Psoas muscle (tissue), 8 donors: Measurements from ENCODE around the gene PDGFC. TPM values are rescaled to one million over a fixed set of nuclear protein-coding genes. Genes with fewer than 3 reads are reported as not detected.

ENCODE experiments used
- ATAC-seq, 4 donors: fragments of 200-7000 bp; cut with Tn5 transposase; one replicate each; pipeline ENCODE4 v1.9.1; 2020; ENCODE audit warnings: moderate library complexity in 3 of 4, mild to moderate bottlenecking in 2 of 4
- DNase-seq, 2 donors: peaks; one replicate each; pipeline ENCODE4 v3.0.0-alpha.2; 2020
- H3K27ac ChIP-seq: fragments of 200-600 bp; one replicate; pipeline ENCODE4 v1.8.0; 2022
- H3K27me3 ChIP-seq, 3 donors: fragments of 200-600 bp in 1 of 3; one replicate each; pipeline versions ENCODE4 v1.6.1 to v1.8.0; 2013 to 2022; ENCODE audit warnings: low read length in 2 of 3, mild to moderate bottlenecking in 2 of 3, moderate library complexity in 1 of 3; ENCODE audit not compliant: insufficient read depth in 3 of 3
- H3K36me3 ChIP-seq, 2 donors: fragments of 200-600 bp in 1 of 2; one replicate each; pipeline versions ENCODE4 v1.6.1 to v1.8.0; 2013 to 2022; ENCODE audit warnings: low read depth in 1 of 2, mild to moderate bottlenecking in 1 of 2, moderate library complexity in 1 of 2; ENCODE audit not compliant: insufficient read depth in 1 of 2
- H3K4me1 ChIP-seq: fragments of 200-600 bp; one replicate; pipeline ENCODE4 v1.8.0; 2022
- H3K4me3 ChIP-seq: fragments of 200-600 bp; one replicate; pipeline ENCODE4 v1.8.0; 2022; ENCODE audit warnings: mild to moderate bottlenecking
- H3K9me3 ChIP-seq: fragments of 200-600 bp; one replicate; pipeline ENCODE4 v1.8.0; 2022
- CTCF ChIP-seq: fragments of 200-600 bp; IDR thresholded peaks from one replicate; pipeline ENCODE4 v1.8.0; 2022; ENCODE audit warnings: antibody characterized with exemption
- WGBS, 3 donors: extraction: QIAGEN DNeasy Blood & Tissue Kit; methylation state at CpG; one replicate each; pipeline versions ENCODE4 v1.1.6 to v1.1.7; 2013; 5-methylcytosine and 5-hydroxymethylcytosine counted together
- intact Hi-C, 2 donors: fragments of 100-400 bp; cut with DNase I; formaldehyde crosslinking; loops; one replicate each; pipeline versions ENCODE4 v1.11.0 to v1.14.2; 2022
- polyA plus RNA-seq, 3 donors: library from polyadenylated mRNA; stranded (reverse); fragments of 200-250 nt; gene quantifications; one replicate each; pipeline ENCODE4 v1.2.3, GENCODE V29; 2013
- total RNA-seq, 4 donors: library from RNA; stranded (reverse); fragmentation: NEBNext Ultra II Directional in 2 of 4; extraction: Animal tissue kit (Norgen Biotek cat#: 25700) in 2 of 4; gene quantifications; one replicate each; pipeline versions ENCODE4 v1.2.1 to v1.2.4, GENCODE V29; 2021 to 2023
- donor health status: healthy with polysubstance abuse.
- donor health status: DM: no; HTN: no; CAD: no; lungs with moderate emphysema.
- donor health status: Bipolar disorder and iron deficiency.
- donor health status: healthy.
- donor health status: DM: yes; HTN: yes; CAD: no.
- donor health status: DM: no; HTN: no; CAD: no.
- donor health status: DM: no; HTN: no; CAD: no.
- donor health status: DM: yes; HTN: yes; CAD: no.

Gene PDGFC
- total and polyA plus RNA-seq, 7 donors = 2.2 to 19.8 (median 6.3) TPM

GRCh38 chr4:156972379-156973015 is 898 bp upstream of the PDGFC start:
- Histone ChIP-seq H3K27me3 (no peaks in the 10 kb centered on the region), H3K27ac (peak overlapping the region; percentile 89), H3K4me3 (peak overlapping the region; percentile 84), H3K9me3 (no peaks in the 10 kb centered on the region), H3K4me1 (peaks cover 16% of the 10 kb centered on the region), H3K36me3 (no peaks in the 10 kb centered on the region)
- intact Hi-C loops = loop anchor here in 1 of 2 donors (2.0 to 10.0 kb wide), 4 partner anchors 72 to 498 kb away; no protein-coding TSS in a partner anchor
- WGBS, 3 donors = 8 to 15% (median 11%) methylated on average over 8 of the region's 8 CpGs
- no peak for DNase-seq
- ATAC-seq = no peak
- no peak for TF ChIP-seq CTCF

DNA sequence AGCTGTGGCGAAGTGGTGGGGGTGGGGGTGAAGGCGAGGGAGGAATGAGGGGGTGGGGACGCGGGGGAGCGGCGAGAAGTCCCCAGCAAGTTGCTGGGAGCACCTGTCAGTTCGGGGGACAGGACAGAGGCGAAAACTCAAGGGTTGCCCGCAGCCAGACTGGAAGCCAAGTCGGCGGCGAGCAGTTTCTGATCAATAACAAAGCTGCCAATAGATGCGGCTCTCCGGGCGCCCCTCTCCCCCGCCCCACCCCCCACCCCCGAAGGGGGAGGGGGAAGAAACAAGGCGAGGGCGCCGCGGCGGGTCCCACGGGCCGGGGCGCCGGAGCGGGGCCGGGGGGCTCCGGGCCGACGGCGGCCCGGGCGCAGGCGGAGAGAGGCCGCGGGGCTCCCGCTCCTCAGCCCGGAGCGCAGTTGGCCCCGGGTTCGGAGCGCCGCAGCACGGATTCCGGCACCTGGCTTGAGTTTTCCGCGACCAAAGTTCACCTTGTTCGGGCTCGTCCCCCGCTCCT is 379 bp downstream of the PDGFC start:
- TF ChIP-seq CTCF = no peak
- Histone ChIP-seq H3K9me3 (no peaks in the 10 kb centered on the region), H3K27ac (peak overlapping the region; percentile 89), H3K4me1 (peaks cover 20% of the 10 kb centered on the region), H3K27me3 (no peaks in the 10 kb centered on the region), H3K4me3 (peak overlapping the region; percentile 84), H3K36me3 (no peaks in the 10 kb centered on the region)
- ATAC-seq = peak; percentile 11 to 34 (median 14)
- WGBS, 3 donors = 0 to 1% (median 0%) methylated on average over 12 to 51 of the region's 51 CpGs
- intact Hi-C loops = loop anchor here in 1 of 2 donors (5.0 to 10.0 kb wide), 3 partner anchors 199 to 496 kb away; no protein-coding TSS in a partner anchor
- peak; percentile 21 to 51 for DNase-seq

GRCh38 chr4:156970501-156971164 is 966 bp downstream of the PDGFC start:
- intact Hi-C loops = loop anchor here in 1 of 2 donors (5.0 to 10.0 kb wide), 3 partner anchors 198 to 496 kb away; no protein-coding TSS in a partner anchor
- H3K9me3 ChIP-seq = no peaks in the 10 kb centered on the region
- no peaks in the 10 kb centered on the region for H3K27me3 ChIP-seq
- H3K36me3 ChIP-seq = no peaks in the 10 kb centered on the region
- TF ChIP-seq CTCF = peak; percentile 50
- ATAC-seq (peak; percentile 67 to 82 (median 71)), DNase-seq (peak; percentile 66 to 81)
- H3K27ac ChIP-seq = peak overlapping the region; percentile 89
- 1 to 2% (median 1%) methylated on average over 22 of the region's 22 CpGs for WGBS, 3 donors
- H3K4me3 ChIP-seq = peak overlapping the region; percentile 84
- peaks cover 20% of the 10 kb centered on the region for H3K4me1 ChIP-seq

DNA sequence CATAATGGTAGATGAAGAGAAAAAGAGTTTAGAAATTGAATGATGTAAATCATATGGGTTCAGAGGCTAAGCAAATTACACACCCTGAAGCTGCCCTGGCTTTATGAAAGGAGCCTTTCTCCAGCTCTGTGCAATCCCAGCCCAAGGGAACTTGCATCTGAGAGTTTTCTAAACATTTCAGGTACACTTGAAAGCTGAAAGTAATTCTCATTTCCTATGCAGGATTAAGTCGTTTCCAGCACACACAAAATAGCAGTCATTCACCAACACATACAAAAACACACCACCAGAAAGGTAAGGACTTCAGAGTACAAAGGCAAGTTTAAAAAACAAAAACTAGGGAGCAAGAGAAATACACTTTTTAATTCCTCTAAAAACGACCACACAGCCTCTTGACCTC is 1.7 kb downstream of the PDGFC start:
- peaks cover 20% of the 10 kb centered on the region for H3K4me1 ChIP-seq
- intact Hi-C loops = loop anchor here in 1 of 2 donors (5.0 to 10.0 kb wide), 4 partner anchors 198 to 495 kb away; no protein-coding TSS in a partner anchor
- peak overlapping the region; percentile 89 for H3K27ac ChIP-seq
- no peaks in the 10 kb centered on the region for H3K9me3 ChIP-seq
- H3K36me3 ChIP-seq = no peaks in the 10 kb centered on the region
- no peak for DNase-seq
- 2 to 7% (median 3%) methylated on average over 2 of the region's 2 CpGs for WGBS, 3 donors
- no peak for ATAC-seq
- H3K4me3 ChIP-seq = peak overlapping the region; percentile 84
- TF ChIP-seq CTCF = no peak
- H3K27me3 ChIP-seq = no peaks in the 10 kb centered on the region
